ENCODE results near the gene LAMB3.

DNA sequence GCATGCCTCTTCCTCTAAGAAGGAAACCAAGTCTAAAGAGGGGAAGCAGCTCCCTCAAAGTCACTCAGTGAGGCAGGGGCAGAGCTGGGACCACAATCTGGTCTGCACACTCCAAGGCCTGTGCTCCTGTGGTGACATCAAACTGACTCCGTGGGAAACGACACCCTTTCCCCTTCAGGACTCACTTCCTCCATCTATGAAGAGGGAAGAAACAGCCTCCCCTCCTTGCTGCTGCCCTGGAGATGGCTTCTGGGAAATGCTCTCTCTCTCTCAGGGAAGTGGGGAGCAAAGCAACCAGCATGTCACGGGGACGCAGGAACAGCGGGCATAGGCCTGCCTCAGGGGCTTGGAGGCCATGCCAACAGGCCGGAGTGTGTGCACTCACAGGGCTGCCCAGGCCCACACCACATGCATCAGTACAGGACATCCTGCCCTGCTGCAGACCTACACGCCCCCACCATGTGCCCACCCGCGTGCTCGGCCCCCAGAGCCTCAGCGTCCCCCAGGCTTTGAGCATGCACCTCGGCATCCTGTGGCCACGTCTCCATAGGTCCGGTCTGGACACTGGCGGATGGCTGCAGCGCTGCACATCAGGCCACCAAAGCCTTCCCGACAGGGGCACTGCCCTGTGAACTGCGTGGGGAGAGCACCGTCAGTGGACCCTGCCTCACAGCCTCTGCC lies 25.7 kb downstream of the LAMB3 start:
- TF ChIP-seq CTCF (IDR thresholded peaks at IDR 0.05; ENCODE audit: poor library complexity, severe bottlenecking) (no peak), POLR2AphosphoS5 (IDR thresholded peaks at IDR 0.05) (no peak), SMC3 (conservative IDR thresholded peaks at IDR 0.05; ENCODE audit: poor library complexity) (no peak), TAF1 (IDR thresholded peaks at IDR 0.05; ENCODE audit: low read depth) (no peak), EZH2 (IDR thresholded peaks at IDR 0.05; ENCODE audit: borderline replicate concordance, insufficient read depth, low read length, poor library complexity, severe bottlenecking) (no peak)
